SK-N-SH (cell line): Measurements from ENCODE around the gene GTF2I.

Experiments used
- POLR2AphosphoS5 ChIP-seq: IDR thresholded peaks from 2 replicates; pipeline ENCODE4 v1.6.1; 2012; ENCODE audit warnings: low read depth, low read length
- TF ChIP-seq, protein P1 (sequence below): fragments of 200-600 bp; sonication (generic); IDR thresholded peaks from 2 replicates; pipeline ENCODE4 v1.6.1; 2017; ENCODE audit warnings: antibody characterized with exemption, mild to moderate bottlenecking, moderate library complexity

DNA sequence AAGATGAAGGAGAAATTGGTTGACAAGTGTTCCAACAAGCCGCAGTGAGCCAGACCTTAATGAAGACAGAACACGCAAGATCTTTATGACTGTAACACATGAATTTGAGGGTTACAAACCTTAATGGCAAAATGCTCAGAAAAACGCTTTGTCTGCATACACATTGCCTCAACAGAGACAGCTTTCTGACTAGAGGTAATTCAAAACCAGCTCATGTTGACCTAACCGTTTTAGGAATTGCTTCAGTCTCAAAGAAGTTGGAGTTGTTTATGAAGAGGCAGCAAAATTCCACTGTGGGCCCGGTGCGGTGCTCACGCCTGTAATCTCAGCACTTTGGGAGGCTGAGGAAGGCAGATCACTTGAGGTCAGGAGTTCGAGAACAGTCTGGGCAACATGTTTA is 2.2 kb upstream of the GTF2I start:
- TF ChIP-seq, protein P1, sequence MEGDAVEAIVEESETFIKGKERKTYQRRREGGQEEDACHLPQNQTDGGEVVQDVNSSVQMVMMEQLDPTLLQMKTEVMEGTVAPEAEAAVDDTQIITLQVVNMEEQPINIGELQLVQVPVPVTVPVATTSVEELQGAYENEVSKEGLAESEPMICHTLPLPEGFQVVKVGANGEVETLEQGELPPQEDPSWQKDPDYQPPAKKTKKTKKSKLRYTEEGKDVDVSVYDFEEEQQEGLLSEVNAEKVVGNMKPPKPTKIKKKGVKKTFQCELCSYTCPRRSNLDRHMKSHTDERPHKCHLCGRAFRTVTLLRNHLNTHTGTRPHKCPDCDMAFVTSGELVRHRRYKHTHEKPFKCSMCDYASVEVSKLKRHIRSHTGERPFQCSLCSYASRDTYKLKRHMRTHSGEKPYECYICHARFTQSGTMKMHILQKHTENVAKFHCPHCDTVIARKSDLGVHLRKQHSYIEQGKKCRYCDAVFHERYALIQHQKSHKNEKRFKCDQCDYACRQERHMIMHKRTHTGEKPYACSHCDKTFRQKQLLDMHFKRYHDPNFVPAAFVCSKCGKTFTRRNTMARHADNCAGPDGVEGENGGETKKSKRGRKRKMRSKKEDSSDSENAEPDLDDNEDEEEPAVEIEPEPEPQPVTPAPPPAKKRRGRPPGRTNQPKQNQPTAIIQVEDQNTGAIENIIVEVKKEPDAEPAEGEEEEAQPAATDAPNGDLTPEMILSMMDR, result no peak
- no peak for TF ChIP-seq POLR2AphosphoS5
